NCI-H187 treated with DMSO at 0.1 percent for 48 hours (cell line): ENCODE data around the gene FAM107B.

Experiments
- DNase-seq: peaks from one replicate; lab custom pipeline; 2025; lab: John Stamatoyannopoulos, UW

FAM107B gene

GRCh38 chr10:14556285-14556956 lies 218.3 kb downstream of the FAM107B start:
- no peak for DNase-seq

- no peak for DNase-seq
These were observed 218.9 kb downstream of the FAM107B start for GRCh38 chr10:14555807-14556206.

GRCh38 chr10:14554491-14555205 lies 220.0 kb downstream of the FAM107B start:
- no peak for DNase-seq

- DNase-seq = no peak
These were observed 220.6 kb downstream of the FAM107B start for GRCh38 chr10:14554091-14554490.

GRCh38 chr10:14553448-14553847 lies 221.2 kb downstream of the FAM107B start:
- DNase-seq = no peak

GRCh38 chr10:14552015-14552414 lies 222.7 kb downstream of the FAM107B start:
- DNase-seq = no peak

- no peak for DNase-seq
These were observed 224.2 kb downstream of the FAM107B start for GRCh38 chr10:14550471-14550981.

GRCh38 chr10:14549496-14549895 lies 225.2 kb downstream of the FAM107B start:
- DNase-seq = no peak

- DNase-seq = no peak
These were observed 225.7 kb downstream of the FAM107B start for GRCh38 chr10:14548970-14549369.

GRCh38 chr10:14548474-14548873 lies 226.2 kb downstream of the FAM107B start:
- no peak for DNase-seq

GRCh38 chr10:14547816-14548215 lies 226.9 kb downstream of the FAM107B start:
- DNase-seq = no peak

GRCh38 chr10:14545827-14546226 lies 228.9 kb downstream of the FAM107B start:
- no peak for DNase-seq

- DNase-seq = no peak
These were observed 230.8 kb downstream of the FAM107B start for GRCh38 chr10:14543904-14544210.

GRCh38 chr10:14543046-14543903 lies 231.4 kb downstream of the FAM107B start:
- no peak for DNase-seq

GRCh38 chr10:14541379-14541778 lies 233.3 kb downstream of the FAM107B start:
- no peak for DNase-seq

- no peak for DNase-seq
These were observed 234.1 kb downstream of the FAM107B start for GRCh38 chr10:14540611-14541010.

GRCh38 chr10:14540062-14540461 lies 234.6 kb downstream of the FAM107B start:
- DNase-seq = no peak

GRCh38 chr10:14539176-14539575 lies 235.5 kb downstream of the FAM107B start:
- no peak for DNase-seq

- DNase-seq = no peak
These were observed 238.2 kb downstream of the FAM107B start for GRCh38 chr10:14536241-14537213.

- no peak for DNase-seq
These were observed 239.1 kb downstream of the FAM107B start for GRCh38 chr10:14535457-14536130.

GRCh38 chr10:14534152-14534551 lies 240.5 kb downstream of the FAM107B start:
- DNase-seq = no peak
